Lung (tissue), 12 donors: ENCODE data around the gene HOXB2. TPM values are rescaled to one million over a fixed set of nuclear protein-coding genes. Genes with fewer than 3 reads are reported as not detected.
A peak's percentile ranks its signal among the peaks of the same experiment; 100 is the strongest.

Experiments
- ATAC-seq: fragments of 200-7000 bp; cut with Tn5 transposase; one replicate; pipeline ENCODE4 v1.9.1; 2020; ENCODE audit warnings: moderate number of reproducible peaks; ENCODE audit not compliant: insufficient read depth, low FRiP score
- DNase-seq, 3 donors: peaks; one replicate each; pipeline ENCODE4 v3.0.0-alpha.2; 2013 to 2017
- H3K27ac ChIP-seq, 2 donors: one replicate each; pipeline ENCODE4 v1.5.1; 2013; ENCODE audit warnings: mild to moderate bottlenecking in 2 of 2, moderate library complexity in 2 of 2, control low read depth in 1 of 2, inconsistent platforms in 1 of 2, low read depth in 1 of 2, low read length in 1 of 2
- H3K27me3 ChIP-seq, 3 donors: one replicate each; pipeline ENCODE4 v1.5.1; 2013; ENCODE audit warnings: low read length in 2 of 3; ENCODE audit not compliant: control insufficient read depth in 3 of 3, insufficient read depth in 3 of 3
- H3K36me3 ChIP-seq, 4 donors: one replicate each; pipeline ENCODE4 v1.5.1; 2013; ENCODE audit warnings: low read length in 4 of 4, mild to moderate bottlenecking in 1 of 4, moderate library complexity in 1 of 4; ENCODE audit not compliant: control insufficient read depth in 4 of 4, insufficient read depth in 4 of 4
- H3K4me1 ChIP-seq, 5 donors: one replicate each; pipeline ENCODE4 v1.5.1; 2013; ENCODE audit warnings: low read length in 5 of 5, mild to moderate bottlenecking in 2 of 5, moderate library complexity in 1 of 5; ENCODE audit not compliant: control insufficient read depth in 5 of 5, insufficient read depth in 5 of 5
- H3K4me3 ChIP-seq: one replicate; pipeline ENCODE4 v1.5.1; 2013; ENCODE audit warnings: mild to moderate bottlenecking, control low read depth, moderate library complexity
- H3K9ac ChIP-seq, 2 donors: one replicate each; pipeline ENCODE4 v1.5.1; 2013; ENCODE audit warnings: low read length in 2 of 2, control low read depth in 1 of 2; ENCODE audit not compliant: insufficient read depth in 1 of 2
- H3K9me3 ChIP-seq, 4 donors: one replicate each; pipeline ENCODE4 v1.5.1; 2013; ENCODE audit warnings: low read length in 3 of 4, mild to moderate bottlenecking in 1 of 4, moderate library complexity in 1 of 4; ENCODE audit not compliant: control insufficient read depth in 4 of 4, insufficient read depth in 3 of 4
- CTCF ChIP-seq: IDR thresholded peaks from 2 replicates; pipeline ENCODE4 v1.5.1; 2012; ENCODE audit warnings: mild to moderate bottlenecking; ENCODE audit errors: control extremely low read depth, extremely low read depth
- WGBS, 2 donors: extraction: QIAGEN DNeasy Blood & Tissue Kit; methylation state at CpG; one replicate each; pipeline ENCODE4 v1.1.7; 2013; 5-methylcytosine and 5-hydroxymethylcytosine counted together
- polyA plus RNA-seq, 2 donors: library from polyadenylated mRNA; stranded (reverse); fragments of 200-250 nt; gene quantifications; one replicate each; pipeline ENCODE4 v1.2.1, GENCODE V29; 2013
- total RNA-seq, 2 donors: library from RNA; depleted of rRNA in 1 of 2; stranded (reverse); fragments of >200 nt in 1 of 2; gene quantifications; one replicate each; pipeline ENCODE4 v1.2.1, GENCODE V29; 2014 to 2021
- donor health status: control.
- donor health status: control.
- donor health status: Bipolar disorder and iron deficiency.
- donor health status: healthy.
- donor health status: DM: yes; HTN: yes; CAD: no.

The HOXB2 gene
- total and polyA plus RNA-seq, 4 donors, result 4.1 to 13.9 (median 7.3) TPM

- H3K27ac ChIP-seq, result peak overlapping the region in 1 of 2 donors; percentile 94
- no peak overlapping the region for H3K4me3 ChIP-seq
- peak overlapping the region in 1 of 2 donors; percentile 94 for H3K9ac ChIP-seq
- DNase-seq (no peak), ATAC-seq (no peak)
- no peak for TF ChIP-seq CTCF
- 23% methylated on average over 7 of the region's 7 CpGs for WGBS, 2 donors
- peaks cover 0 to 76% (median 7%) of the 10 kb centered on the region in 5 donors for H3K4me1 ChIP-seq
- H3K36me3 ChIP-seq, result no peaks in the 10 kb centered on the region
- peaks cover 0 to 2% (median 0%) of the 10 kb centered on the region in 4 donors for H3K9me3 ChIP-seq
- peaks cover 4 to 48% (median 11%) of the 10 kb centered on the region in 3 donors for H3K27me3 ChIP-seq
These were observed 37.8 kb upstream of the HOXB2 start for GRCh38 chr17:48582750-48583069.

- H3K4me1 ChIP-seq, result peaks cover 0 to 74% (median 5%) of the 10 kb centered on the region in 5 donors
- H3K9ac ChIP-seq, result peak overlapping the region; percentile 41 to 97
- WGBS, 2 donors, result 25% methylated on average over 24 to 26 of the region's 26 CpGs
- TF ChIP-seq CTCF, result no peak
- peak overlapping the region in 1 of 2 donors; percentile 32 for H3K27ac ChIP-seq
- H3K9me3 ChIP-seq, result peaks cover 0 to 2% (median 0%) of the 10 kb centered on the region in 4 donors
- peaks cover 4 to 49% (median 16%) of the 10 kb centered on the region in 3 donors for H3K27me3 ChIP-seq
- no peak overlapping the region for H3K4me3 ChIP-seq
- ATAC-seq (no peak), DNase-seq (peak; percentile 86 to 93 (median 92))
- H3K36me3 ChIP-seq, result peaks cover 0 to 13% (median 1%) of the 10 kb centered on the region in 4 donors
These were observed 35.0 kb upstream of the HOXB2 start for GRCh38 chr17:48579760-48580554.

GRCh38 chr17:48579471-48579759, 34.5 kb upstream of the HOXB2 start:
- Histone ChIP-seq H3K36me3 (peaks cover 0 to 18% (median 1%) of the 10 kb centered on the region in 4 donors), H3K4me1 (peaks cover 0 to 76% (median 5%) of the 10 kb centered on the region in 5 donors), H3K27me3 (peaks cover 4 to 49% (median 19%) of the 10 kb centered on the region in 3 donors), H3K27ac (no peak overlapping the region), H3K4me3 (no peak overlapping the region), H3K9me3 (peaks cover 0 to 2% (median 0%) of the 10 kb centered on the region in 4 donors), H3K9ac (peak overlapping the region; percentile 49 to 97)
- ATAC-seq (no peak), DNase-seq (peak in 1 of 3 donors; percentile 78)
- 17 to 19% methylated on average over 7 of the region's 7 CpGs for WGBS, 2 donors
- TF ChIP-seq CTCF, result no peak
